Measurements from ENCODE around the gene SLC4A4. TPM values are rescaled to one million over a fixed set of nuclear protein-coding genes. Genes with fewer than 3 reads are reported as not detected.

The SLC4A4 gene
- total RNA-seq, 1 experiment from 2014 or later: not detected

- BruUV-seq (replicated peaks): no TSS peak
- no peak for TF ChIP-seq CTCF (IDR thresholded peaks at IDR 0.05; ENCODE audit: unreplicated experiment)
- Mint-ChIP-seq H3K4me3 (ENCODE audit: unreplicated experiment) (no peak overlapping the region), H3K36me3 (ENCODE audit: insufficient read depth, unreplicated experiment) (no peaks in the 10 kb centered on the region), H3K27ac (ENCODE audit: low read depth, unreplicated experiment) (no peak overlapping the region), H3K4me1 (ENCODE audit: insufficient read depth, unreplicated experiment) (peaks cover 5% of the 10 kb centered on the region), H3K27me3 (ENCODE audit: insufficient read depth, unreplicated experiment) (no peaks in the 10 kb centered on the region), H3K9me3 (ENCODE audit: unreplicated experiment) (no peaks in the 10 kb centered on the region)
- POLR2A ChIA-PET: no interaction called here
- peak; percentile 20 for DNase-seq (ENCODE audit: unreplicated experiment)
- CTCF ChIA-PET: no interaction called here
- intact Hi-C loops (cut with micrococcal nuclease): no loop called here
Observed at GRCh38 chr4:71380788-71381187, 42.0 kb downstream of the SLC4A4 start.

GRCh38 chr4:71382125-71382899 lies 43.5 kb downstream of the SLC4A4 start:
- ChIA-PET CTCF (no interaction called here), POLR2A (no interaction called here)
- no peaks in the 10 kb centered on the region for H3K27me3 Mint-ChIP-seq (ENCODE audit: insufficient read depth, unreplicated experiment)
- intact Hi-C loops (cut with micrococcal nuclease): no loop called here
- DNase-seq (ENCODE audit: unreplicated experiment): no peak
- no peak overlapping the region for H3K4me3 Mint-ChIP-seq (ENCODE audit: unreplicated experiment)
- no peaks in the 10 kb centered on the region for H3K9me3 Mint-ChIP-seq (ENCODE audit: unreplicated experiment)
- TF ChIP-seq CTCF (IDR thresholded peaks at IDR 0.05; ENCODE audit: unreplicated experiment): no peak
- H3K4me1 Mint-ChIP-seq (ENCODE audit: insufficient read depth, unreplicated experiment): peaks cover 5% of the 10 kb centered on the region
- no peak overlapping the region for H3K27ac Mint-ChIP-seq (ENCODE audit: low read depth, unreplicated experiment)
- BruUV-seq (replicated peaks): no TSS peak
- no peaks in the 10 kb centered on the region for H3K36me3 Mint-ChIP-seq (ENCODE audit: insufficient read depth, unreplicated experiment)

- intact Hi-C loops (cut with micrococcal nuclease): no loop called here
- no peak for TF ChIP-seq CTCF (IDR thresholded peaks at IDR 0.05; ENCODE audit: unreplicated experiment)
- no peak overlapping the region for H3K27ac Mint-ChIP-seq (ENCODE audit: low read depth, unreplicated experiment)
- BruUV-seq (replicated peaks): no TSS peak
- POLR2A ChIA-PET: no interaction called here
- no peaks in the 10 kb centered on the region for H3K36me3 Mint-ChIP-seq (ENCODE audit: insufficient read depth, unreplicated experiment)
- no peaks in the 10 kb centered on the region for H3K27me3 Mint-ChIP-seq (ENCODE audit: insufficient read depth, unreplicated experiment)
- no peak overlapping the region for H3K4me3 Mint-ChIP-seq (ENCODE audit: unreplicated experiment)
- CTCF ChIA-PET: no interaction called here
- DNase-seq (ENCODE audit: unreplicated experiment): no peak
- H3K9me3 Mint-ChIP-seq (ENCODE audit: unreplicated experiment): no peaks in the 10 kb centered on the region
- no peaks in the 10 kb centered on the region for H3K4me1 Mint-ChIP-seq (ENCODE audit: insufficient read depth, unreplicated experiment)
Observed at GRCh38 chr4:71382900-71383560, 44.2 kb downstream of the SLC4A4 start.

- no TSS peak for BruUV-seq (replicated peaks)
- no peak for TF ChIP-seq CTCF (IDR thresholded peaks at IDR 0.05; ENCODE audit: unreplicated experiment)
- no peaks in the 10 kb centered on the region for H3K27me3 Mint-ChIP-seq (ENCODE audit: insufficient read depth, unreplicated experiment)
- H3K9me3 Mint-ChIP-seq (ENCODE audit: unreplicated experiment): no peaks in the 10 kb centered on the region
- H3K4me1 Mint-ChIP-seq (ENCODE audit: insufficient read depth, unreplicated experiment): peaks cover under 1% of the 10 kb centered on the region
- no peaks in the 10 kb centered on the region for H3K36me3 Mint-ChIP-seq (ENCODE audit: insufficient read depth, unreplicated experiment)
- no peak for DNase-seq (ENCODE audit: unreplicated experiment)
- H3K4me3 Mint-ChIP-seq (ENCODE audit: unreplicated experiment): no peak overlapping the region
- H3K27ac Mint-ChIP-seq (ENCODE audit: low read depth, unreplicated experiment): no peak overlapping the region
- ChIA-PET POLR2A (no interaction called here), CTCF (interaction anchor here (0.7 kb wide), 1 partner anchor 147 kb away, joined by 3 read pairs; no protein-coding TSS in a partner anchor)
- intact Hi-C loops (cut with micrococcal nuclease): no loop called here
Observed at GRCh38 chr4:71383984-71384383, 45.2 kb downstream of the SLC4A4 start.
